GM12878 (cell line): ENCODE results near the gene COL4A1. TPM values are rescaled to one million over a fixed set of nuclear protein-coding genes. Genes with fewer than 3 reads are reported as not detected.
A peak's percentile ranks its signal among the peaks of the same experiment; 100 is the strongest.

ENCODE experiments used
- ATAC-seq: fragments of 200-7000 bp; cut with Tn5 transposase; 3 replicates; pipeline ENCODE4 v1.9.1; 2020; ENCODE audit warnings: mild to moderate bottlenecking, moderate library complexity
- BruUV-seq: library from RNA; stranded (reverse); fragments of 400-500 nt; replicated peaks from 2 replicates; lab custom pipeline; 2021; lab: Mats Ljungman, UMichigan
- CTCF ChIA-PET: fragments of 300-600 bp; sonication (Branson Sonifier 250); formaldehyde crosslinking; extraction: SDS; loops from one replicate; lab custom pipeline; 2021; ENCODE audit warnings: inconsistent platforms; lab: Yijun Ruan, JAX
- POLR2A ChIA-PET: fragments of 350-600 bp; formaldehyde crosslinking; extraction: SDS; loops from one replicate; lab custom pipeline; 2021; ENCODE audit warnings: inconsistent platforms; lab: Charles Lee
- RAD21 ChIA-PET: fragments of 300-600 bp; sonication (Branson Sonifier 250); formaldehyde crosslinking; loops from one replicate; lab custom pipeline; 2023; ENCODE audit warnings: antibody characterized with exemption; ENCODE audit not compliant: unreplicated experiment; lab: Charles Lee
- SMC1A ChIA-PET: fragments of 300-600 bp; sonication (Branson Sonifier 250); formaldehyde crosslinking; loops from one replicate; lab custom pipeline; 2023; ENCODE audit not compliant: unreplicated experiment, uncharacterized antibody; lab: Charles Lee
- DNase-seq: peaks from one replicate; pipeline ENCODE4 v3.0.0-alpha.2; 2011; ENCODE audit warnings: low read depth, low spot score
- FAIRE-seq: peaks from 3 replicates; lab custom pipeline; 2011; peaks lifted over from hg19 to GRCh38; lab: Jason Lieb, UNC
- H2AFZ ChIP-seq: 2 replicates; pipeline ENCODE4 v1.6.0; 2011; ENCODE audit warnings: low read depth, low read length, control low read depth; ENCODE audit not compliant: control insufficient read depth
- H3K27ac ChIP-seq: 2 replicates; pipeline ENCODE4 v1.5.1; 2011; ENCODE audit warnings: control low read depth; ENCODE audit not compliant: control insufficient read depth, insufficient read depth
- H3K27me3 ChIP-seq, 2 experiments: replicated peaks in 1 of 2; 2 replicates each; pipeline versions ENCODE4 v1.6.0 to v1.6.1; 2011; ENCODE audit warnings: low read length in 1 of 2; ENCODE audit not compliant: control insufficient read depth in 2 of 2, insufficient read depth in 2 of 2
- H3K36me3 ChIP-seq, 2 experiments: 2 replicates each; pipeline ENCODE4 v1.5.1; 2011; ENCODE audit warnings: low read length in 1 of 2; ENCODE audit not compliant: control insufficient read depth in 2 of 2, insufficient read depth in 2 of 2
- H3K4me1 ChIP-seq: 2 replicates; pipeline ENCODE4 v1.6.1; 2011; ENCODE audit warnings: mild to moderate bottlenecking, low read length, moderate library complexity, mixed read lengths; ENCODE audit not compliant: control insufficient read depth, insufficient read depth
- H3K4me2 ChIP-seq: 2 replicates; pipeline ENCODE4 v1.6.0; 2011; ENCODE audit warnings: control low read depth; ENCODE audit not compliant: control insufficient read depth, insufficient read depth
- H3K4me3 ChIP-seq: fragments of 200-600 bp; sonication (generic); 2 replicates; pipeline ENCODE4 v1.5.1; 2016
- H3K79me2 ChIP-seq: 2 replicates; pipeline ENCODE4 v1.6.0; 2011; ENCODE audit warnings: low read length; ENCODE audit not compliant: control insufficient read depth, insufficient read depth
- H3K9ac ChIP-seq: 2 replicates; pipeline ENCODE4 v1.8.0; 2011; ENCODE audit warnings: low read length, control low read depth, mixed read lengths; ENCODE audit not compliant: control insufficient read depth, insufficient read depth
- H3K9me3 ChIP-seq: replicated peaks from 3 replicates; pipeline ENCODE4 v1.5.1; 2011; ENCODE audit warnings: mild to moderate bottlenecking, low read length; ENCODE audit not compliant: control insufficient read depth, insufficient read depth
- H4K20me1 ChIP-seq: 2 replicates; pipeline ENCODE4 v1.6.0; 2011; ENCODE audit not compliant: control insufficient read depth, insufficient read depth
- ASH2L ChIP-seq: fragments of 300-600, 200-600 bp; sonication (generic); IDR thresholded peaks from 2 replicates; pipeline ENCODE4 v1.6.1; 2017; ENCODE audit warnings: low read depth, mild to moderate bottlenecking, borderline replicate concordance
- BHLHE40 ChIP-seq, 2 experiments: fragments of 450-650 bp in 1 of 2; IDR thresholded peaks; 2 replicates each; pipeline ENCODE4 v1.6.1; 2011 to 2017; ENCODE audit warnings: low read depth in 2 of 2, borderline replicate concordance in 1 of 2, improper control_type of control experiment in 1 of 2, low read length in 1 of 2, mild to moderate bottlenecking in 1 of 2
- BMI1 ChIP-seq: fragments of 450-650 bp; IDR thresholded peaks from 2 replicates; pipeline ENCODE4 v1.6.1; 2016; ENCODE audit warnings: mild to moderate bottlenecking, moderate library complexity, borderline replicate concordance
- BRCA1 ChIP-seq: IDR thresholded peaks from 2 replicates; pipeline ENCODE4 v1.6.1; 2011; ENCODE audit warnings: low read depth, low read length, improper control_type of control experiment
- DPF2 ChIP-seq: fragments of 450-650 bp; IDR thresholded peaks from 2 replicates; pipeline ENCODE4 v1.6.1; 2017; ENCODE audit warnings: mild to moderate bottlenecking
- HDAC2 ChIP-seq: fragments of 200-600 bp; sonication (generic); IDR thresholded peaks from 2 replicates; pipeline ENCODE4 v1.6.1; 2017
- LARP7 ChIP-seq: fragments of 450-650 bp; IDR thresholded peaks from 2 replicates; pipeline ENCODE4 v1.6.1; 2017; ENCODE audit warnings: mild to moderate bottlenecking
- NR2C1 ChIP-seq: fragments of 450-650 bp; IDR thresholded peaks from 2 replicates; pipeline ENCODE4 v1.6.1; 2017; ENCODE audit warnings: antibody characterized with exemption, mild to moderate bottlenecking, moderate library complexity
- NRF1 ChIP-seq: conservative IDR thresholded peaks from 2 replicates; pipeline ENCODE4 v1.6.1; 2011; ENCODE audit warnings: mild to moderate bottlenecking, low read depth, low read length, improper control_type of control experiment
- PAX5 ChIP-seq: IDR thresholded peaks from 2 replicates; pipeline ENCODE4 v1.6.1; 2011; ENCODE audit warnings: low read depth, low read length, borderline replicate concordance
- POLR2A ChIP-seq: IDR thresholded peaks from 2 replicates; pipeline ENCODE4 v1.6.1; 2011; ENCODE audit warnings: low read depth, mild to moderate bottlenecking, low read length
- RAD51 ChIP-seq: fragments of 450-650 bp; IDR thresholded peaks from 2 replicates; pipeline ENCODE4 v1.6.1; 2016; ENCODE audit warnings: moderate library complexity, mild to moderate bottlenecking, inconsistent platforms
- RFX5 ChIP-seq: IDR thresholded peaks from 2 replicates; pipeline ENCODE4 v1.6.1; 2011; ENCODE audit warnings: low read depth, low read length, improper control_type of control experiment
- SMAD1 ChIP-seq: fragments of 450-650 bp; IDR thresholded peaks from 2 replicates; pipeline ENCODE4 v1.6.1; 2018; ENCODE audit warnings: mild to moderate bottlenecking, low read depth; ENCODE audit not compliant: partially characterized antibody
- SUPT20H ChIP-seq: IDR thresholded peaks from 2 replicates; pipeline ENCODE4 v1.6.1; 2011; ENCODE audit warnings: low read depth, mild to moderate bottlenecking, low read length, moderate library complexity, borderline replicate concordance; ENCODE audit not compliant: control insufficient read depth
- WGBS: methylation state at CpG from one replicate; pipeline ENCODE4 v1.1.6; 2016; ENCODE audit warnings: low lambda C conversion rate; ENCODE audit not compliant: insufficient replicate concordance, insufficient coverage; ENCODE audit errors: missing lambda C conversion rate; 5-methylcytosine and 5-hydroxymethylcytosine counted together
- in situ Hi-C: fragments of 300-500 bp; cut with MboI; formaldehyde crosslinking; loops from 9 replicates; pipeline ENCODE4 v1.14.3; 2018; ENCODE audit warnings: mixed read lengths
- intact Hi-C: fragments of 100-400 bp; cut with micrococcal nuclease; formaldehyde crosslinking; loops from one replicate; pipeline ENCODE4 v1.14.2; 2022; ENCODE audit not compliant: unreplicated experiment
- polyA plus RNA-seq, 11 experiments: library from polyadenylated mRNA; depleted of rRNA in 4 of 11; unstranded in 6 of 11; stranded (reverse) in 5 of 11; fragments of >200 nt; fragmentation: Nextera tagmentation in 4 of 11; fragmentation: Illumina TruSeq in 1 of 11; extraction: Ambion mirVana in 4 of 11; extraction: Trizol in 1 of 11; gene quantifications; 1 replicate in 1 of 11; 2 replicates in 10 of 11; pipeline versions ENCODE4 v1.2.1 to v1.2.3, GENCODE V29; 2011 to 2016; ENCODE audit warnings: inconsistent platforms in 2 of 11, missing spikeins in 2 of 11, low read depth in 1 of 11
- total RNA-seq, 4 experiments: library from RNA; depleted of rRNA in 3 of 4; stranded (reverse); fragments of >200 nt in 3 of 4; fragmentation: Illumina TruSeq in 1 of 4; extraction: Trizol in 1 of 4; gene quantifications; 2 replicates each; pipeline versions ENCODE4 v1.2.1 to v1.2.3, GENCODE V29; 2013 to 2021
- TF ChIP-seq, protein P1 (sequence below): fragments of 450-650 bp; IDR thresholded peaks from 2 replicates; pipeline ENCODE4 v1.6.1; 2017; ENCODE audit warnings: mild to moderate bottlenecking
- TF ChIP-seq, protein P2 (sequence below): IDR thresholded peaks from 2 replicates; pipeline ENCODE4 v1.6.1; 2012; ENCODE audit warnings: low read depth, low read length, improper control_type of control experiment
- TF ChIP-seq, protein P3 (sequence below): IDR thresholded peaks from 2 replicates; pipeline ENCODE4 v1.6.1; 2012; ENCODE audit warnings: low read depth, low read length, improper control_type of control experiment
- TF ChIP-seq, protein P4 (sequence below): fragments of 450-650 bp; IDR thresholded peaks from 2 replicates; pipeline ENCODE4 v1.6.1; 2017; ENCODE audit warnings: borderline replicate concordance

COL4A1 gene
- total and polyA plus RNA-seq, 10 of the 15 experiments (the other 5 are each of a cell fraction or from before 2014, with no cell fraction given): 0.07 to 0.31 (median 0.13) TPM; not detected in 6

DNA sequence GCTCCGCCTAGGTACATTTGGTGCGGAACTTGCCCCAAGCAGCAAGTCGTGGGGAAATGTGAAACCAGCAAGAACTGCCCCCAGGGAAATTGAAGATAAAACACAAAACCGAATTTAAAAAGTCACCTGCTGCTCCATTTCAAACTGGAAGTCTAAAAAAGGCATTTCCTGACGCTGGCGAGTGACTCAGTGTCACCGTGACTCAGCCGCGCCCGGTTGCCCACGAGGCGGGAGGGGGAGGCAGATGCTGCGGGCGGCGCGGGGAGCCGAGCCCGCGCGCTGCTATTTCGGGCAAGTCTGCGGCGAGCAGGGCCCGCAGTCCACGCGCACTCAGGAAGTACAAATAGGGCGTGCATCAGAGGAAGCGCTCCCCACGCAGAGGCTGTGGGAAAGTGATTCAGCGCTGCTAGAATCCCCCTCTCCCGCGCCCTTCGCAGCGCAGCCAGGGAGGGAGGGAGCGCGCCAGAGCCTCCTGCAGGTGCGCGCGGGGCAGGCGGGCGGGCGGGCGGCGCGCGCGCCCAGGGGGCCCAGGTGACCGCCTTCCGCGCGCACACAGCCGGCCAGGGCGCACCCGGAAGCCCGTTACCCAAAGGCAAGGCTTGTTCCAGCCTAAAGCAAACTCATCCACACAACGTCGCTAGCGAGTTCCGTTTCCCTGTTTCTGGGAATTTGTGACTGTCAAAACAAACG is 168.8 kb downstream of the COL4A1 start:
- Histone ChIP-seq H3K36me3 (no peaks in the 10 kb centered on the region), H3K79me2 (no peaks in the 10 kb centered on the region), H2AFZ (peak overlapping the region; percentile 87), H3K9me3 (no peaks in the 10 kb centered on the region), H4K20me1 (0 out of 2 replicates have a peak, but pooled peaks cover 2% of the 10 kb centered on the region), H3K4me3 (peak overlapping the region; percentile 49), H3K4me2 (peak overlapping the region; percentile 89), H3K27me3 (no peaks in the 10 kb centered on the region), H3K9ac (peak overlapping the region; percentile 54), H3K27ac (0 out of 2 replicates have a peak overlapping the region, but pooled peaks have one; percentile 18), H3K4me1 (peaks cover 9% of the 10 kb centered on the region; the same call in 1 of the 2 replicates)
- FAIRE-seq (no peak), ATAC-seq (peak; percentile 73), DNase-seq (peak; percentile 36)
- intact Hi-C loops (loop anchor here (5.0 to 10.0 kb wide), 2 partner anchors 427 to 976 kb away; partner anchors contain the start of gene RAB20), in situ Hi-C loops (no loop called here)
- CTCF ChIA-PET: interaction anchor here (0.6 to 3.4 kb wide), 7 partner anchors 8 to 1175 kb away, joined by 3 to 26 read pairs (median 3); no protein-coding TSS in a partner anchor
- POLR2A ChIA-PET: interaction anchor here (2.8 kb wide), 1 partner anchor 17 kb away, joined by 12 read pairs; no protein-coding TSS in a partner anchor
- RAD21 ChIA-PET: interaction anchor here (1.4 to 3.1 kb wide), 4 partner anchors 10 to 1223 kb away, joined by 3 to 24 read pairs (median 14); no protein-coding TSS in a partner anchor
- BruUV-seq: no TSS peak
- 3% methylated on average over 44 of the region's 60 CpGs for WGBS
- SMC1A ChIA-PET: interaction anchor here (1.0 to 5.8 kb wide), 6 partner anchors 9 to 1796 kb away, joined by 3 to 51 read pairs (median 4); no protein-coding TSS in a partner anchor
- TF ChIP-seq POLR2A (peak; percentile 32; the same call in 1 of the 2 replicates), RFX5 (no peak), SMAD1 (no peak), BHLHE40 (IDR thresholded peaks at IDR 0.05; ENCODE audit: borderline replicate concordance in 1 of 2, low read depth in 2 of 2, low read length in 1 of 2) (peak; percentile 35 to 63; a peak in 3 of 4 replicates), DPF2 (peak; percentile 88), NR2C1 (no peak; the same call in 1 of the 2 replicates), RAD51 (0 out of 2 replicates have a peak, but pooled peaks have one; percentile 34), NRF1 (no peak), LARP7 (peak; percentile 36; the same call in 1 of the 2 replicates), HDAC2 (no peak), PAX5 (peak; percentile 54; the same call in 1 of the 2 replicates), BMI1 (no peak), BRCA1 (no peak), SUPT20H (no peak), ASH2L (no peak)
- TF ChIP-seq, protein P1, sequence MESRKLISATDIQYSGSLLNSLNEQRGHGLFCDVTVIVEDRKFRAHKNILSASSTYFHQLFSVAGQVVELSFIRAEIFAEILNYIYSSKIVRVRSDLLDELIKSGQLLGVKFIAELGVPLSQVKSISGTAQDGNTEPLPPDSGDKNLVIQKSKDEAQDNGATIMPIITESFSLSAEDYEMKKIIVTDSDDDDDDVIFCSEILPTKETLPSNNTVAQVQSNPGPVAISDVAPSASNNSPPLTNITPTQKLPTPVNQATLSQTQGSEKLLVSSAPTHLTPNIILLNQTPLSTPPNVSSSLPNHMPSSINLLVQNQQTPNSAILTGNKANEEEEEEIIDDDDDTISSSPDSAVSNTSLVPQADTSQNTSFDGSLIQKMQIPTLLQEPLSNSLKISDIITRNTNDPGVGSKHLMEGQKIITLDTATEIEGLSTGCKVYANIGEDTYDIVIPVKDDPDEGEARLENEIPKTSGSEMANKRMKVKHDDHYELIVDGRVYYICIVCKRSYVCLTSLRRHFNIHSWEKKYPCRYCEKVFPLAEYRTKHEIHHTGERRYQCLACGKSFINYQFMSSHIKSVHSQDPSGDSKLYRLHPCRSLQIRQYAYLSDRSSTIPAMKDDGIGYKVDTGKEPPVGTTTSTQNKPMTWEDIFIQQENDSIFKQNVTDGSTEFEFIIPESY: peak; percentile 57; the same call in 1 of the 2 replicates
- TF ChIP-seq, protein P2, sequence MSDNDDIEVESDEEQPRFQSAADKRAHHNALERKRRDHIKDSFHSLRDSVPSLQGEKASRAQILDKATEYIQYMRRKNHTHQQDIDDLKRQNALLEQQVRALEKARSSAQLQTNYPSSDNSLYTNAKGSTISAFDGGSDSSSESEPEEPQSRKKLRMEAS: peak; percentile 21; the same call in 1 of the 2 replicates
- TF ChIP-seq, protein P3, sequence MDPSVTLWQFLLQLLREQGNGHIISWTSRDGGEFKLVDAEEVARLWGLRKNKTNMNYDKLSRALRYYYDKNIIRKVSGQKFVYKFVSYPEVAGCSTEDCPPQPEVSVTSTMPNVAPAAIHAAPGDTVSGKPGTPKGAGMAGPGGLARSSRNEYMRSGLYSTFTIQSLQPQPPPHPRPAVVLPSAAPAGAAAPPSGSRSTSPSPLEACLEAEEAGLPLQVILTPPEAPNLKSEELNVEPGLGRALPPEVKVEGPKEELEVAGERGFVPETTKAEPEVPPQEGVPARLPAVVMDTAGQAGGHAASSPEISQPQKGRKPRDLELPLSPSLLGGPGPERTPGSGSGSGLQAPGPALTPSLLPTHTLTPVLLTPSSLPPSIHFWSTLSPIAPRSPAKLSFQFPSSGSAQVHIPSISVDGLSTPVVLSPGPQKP: peak; percentile 58; the same call in 1 of the 2 replicates
- TF ChIP-seq, protein P4, sequence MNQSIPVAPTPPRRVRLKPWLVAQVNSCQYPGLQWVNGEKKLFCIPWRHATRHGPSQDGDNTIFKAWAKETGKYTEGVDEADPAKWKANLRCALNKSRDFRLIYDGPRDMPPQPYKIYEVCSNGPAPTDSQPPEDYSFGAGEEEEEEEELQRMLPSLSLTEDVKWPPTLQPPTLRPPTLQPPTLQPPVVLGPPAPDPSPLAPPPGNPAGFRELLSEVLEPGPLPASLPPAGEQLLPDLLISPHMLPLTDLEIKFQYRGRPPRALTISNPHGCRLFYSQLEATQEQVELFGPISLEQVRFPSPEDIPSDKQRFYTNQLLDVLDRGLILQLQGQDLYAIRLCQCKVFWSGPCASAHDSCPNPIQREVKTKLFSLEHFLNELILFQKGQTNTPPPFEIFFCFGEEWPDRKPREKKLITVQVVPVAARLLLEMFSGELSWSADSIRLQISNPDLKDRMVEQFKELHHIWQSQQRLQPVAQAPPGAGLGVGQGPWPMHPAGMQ: peak; percentile 61; the same call in 1 of the 2 replicates
